OCI-LY1 (cell line): ENCODE measurements around the gene ZGRF1.

Experiments
- H2AFZ ChIP-seq: fragments of 200-600 bp; sonication (generic), shearing (Covaris generic); 2 replicates; pipeline ENCODE4 v1.6.0; 2014; ENCODE audit warnings: antibody characterized with exemption, mild to moderate bottlenecking, low read length
- H3F3A ChIP-seq: fragments of 200-600 bp; sonication (generic), shearing (Covaris generic); 2 replicates; pipeline ENCODE4 v1.6.0; 2014; ENCODE audit warnings: mild to moderate bottlenecking, antibody characterized with exemption, low read length, moderate library complexity; ENCODE audit not compliant: insufficient read depth
- H3K27ac ChIP-seq: fragments of 200-600 bp; sonication (generic); 2 replicates; pipeline ENCODE4 v1.5.1; 2014; ENCODE audit warnings: low read length, mixed run types, mild to moderate bottlenecking, low read depth; ENCODE audit not compliant: poor library complexity, severe bottlenecking
- H3K27me3 ChIP-seq: fragments of 200-600 bp; sonication (generic); 2 replicates; pipeline ENCODE4 v1.6.0; 2014; ENCODE audit warnings: antibody characterized with exemption, mild to moderate bottlenecking, low read length, moderate library complexity; ENCODE audit not compliant: insufficient read depth
- H3K36me3 ChIP-seq: fragments of 200-600 bp; sonication (generic); 2 replicates; pipeline ENCODE4 v1.6.1; 2014; ENCODE audit warnings: mild to moderate bottlenecking, antibody characterized with exemption, low read length, moderate library complexity, mixed read lengths; ENCODE audit not compliant: insufficient read depth
- H3K4me1 ChIP-seq: fragments of 200-600 bp; sonication (generic); 2 replicates; pipeline ENCODE4 v1.5.1; 2014; ENCODE audit warnings: mild to moderate bottlenecking, low read length, moderate library complexity; ENCODE audit not compliant: insufficient read depth, severe bottlenecking
- H3K4me2 ChIP-seq: fragments of 200-600 bp; sonication (generic), shearing (Covaris generic); 2 replicates; pipeline ENCODE4 v1.6.1; 2014; ENCODE audit warnings: low read length
- H3K4me3 ChIP-seq: fragments of 200-600 bp; sonication (generic); 2 replicates; pipeline ENCODE4 v1.5.1; 2014; ENCODE audit warnings: low read length, low read depth, mild to moderate bottlenecking, mixed read lengths; ENCODE audit not compliant: poor library complexity, severe bottlenecking
- H3K79me2 ChIP-seq: fragments of 200-600 bp; shearing (Covaris generic); 2 replicates; pipeline ENCODE4 v1.6.1; 2016; ENCODE audit warnings: mixed run types, low read length, mixed read lengths; ENCODE audit not compliant: insufficient read depth
- H3K9ac ChIP-seq: fragments of 200-600 bp; sonication (generic), shearing (Covaris generic); 2 replicates; pipeline ENCODE4 v1.6.1; 2014; ENCODE audit warnings: mild to moderate bottlenecking, low read length, mixed read lengths
- H3K9me2 ChIP-seq: fragments of 200-600 bp; sonication (generic), shearing (Covaris generic); 2 replicates; pipeline ENCODE4 v1.6.1; 2014; ENCODE audit warnings: low read depth, mild to moderate bottlenecking, low read length, mixed read lengths
- H3K9me3 ChIP-seq: fragments of 200-600 bp; shearing (Covaris generic); 2 replicates; pipeline ENCODE4 v1.6.1; 2014; ENCODE audit warnings: low read length, mixed read lengths
- H4K20me1 ChIP-seq: fragments of 200-600 bp; sonication (generic), shearing (Covaris generic); 2 replicates; pipeline ENCODE4 v1.6.0; 2016; ENCODE audit warnings: mild to moderate bottlenecking, low read length; ENCODE audit not compliant: insufficient read depth
- CTCF ChIP-seq: fragments of 200-600 bp; sonication (generic), shearing (Covaris generic); IDR thresholded peaks from 2 replicates; pipeline ENCODE4 v1.5.1; 2017; ENCODE audit warnings: mild to moderate bottlenecking, antibody characterized with exemption, low read length, moderate library complexity, mixed read lengths
- EZH2 ChIP-seq: fragments of 200-600 bp; sonication (generic), shearing (Covaris generic); IDR thresholded peaks from 2 replicates; pipeline ENCODE4 v1.8.0; 2017; ENCODE audit warnings: borderline replicate concordance, mixed run types, mild to moderate bottlenecking, antibody characterized with exemption, low read length, moderate library complexity, mixed read lengths

The ZGRF1 gene

GRCh38 chr4:112591593-112591992 lies 45.1 kb downstream of the ZGRF1 start:
- no peak for TF ChIP-seq CTCF
- no peak for TF ChIP-seq EZH2
- H3F3A ChIP-seq = peaks cover 2% of the 10 kb centered on the region; the same call in 1 of the 2 replicates
- no peak overlapping the region for H3K9ac ChIP-seq
- H3K4me3 ChIP-seq = no peak overlapping the region
- H3K27me3 ChIP-seq = no peaks in the 10 kb centered on the region
- H3K27ac ChIP-seq = no peak overlapping the region
- H3K4me2 ChIP-seq = no peak overlapping the region
- H2AFZ ChIP-seq = no peak overlapping the region
- H3K4me1 ChIP-seq = no peaks in the 10 kb centered on the region
- no peaks in the 10 kb centered on the region for H3K9me3 ChIP-seq
- H3K36me3 ChIP-seq = peaks cover 11% of the 10 kb centered on the region; the same call in 1 of the 2 replicates
- H3K9me2 ChIP-seq = no peaks in the 10 kb centered on the region
- no peaks in the 10 kb centered on the region for H3K79me2 ChIP-seq
- no peaks in the 10 kb centered on the region for H4K20me1 ChIP-seq

- no peaks in the 10 kb centered on the region for H3K4me1 ChIP-seq
- no peaks in the 10 kb centered on the region for H3K79me2 ChIP-seq
- no peak overlapping the region for H3K4me2 ChIP-seq
- peaks cover 28% of the 10 kb centered on the region for H3K36me3 ChIP-seq
- H2AFZ ChIP-seq = no peak overlapping the region
- no peaks in the 10 kb centered on the region for H3K9me3 ChIP-seq
- H3K27ac ChIP-seq = no peak overlapping the region
- no peak for TF ChIP-seq EZH2
- H3K27me3 ChIP-seq = no peaks in the 10 kb centered on the region
- H3K4me3 ChIP-seq = no peak overlapping the region
- peaks cover 2% of the 10 kb centered on the region; the same call in 1 of the 2 replicates for H3F3A ChIP-seq
- no peaks in the 10 kb centered on the region for H4K20me1 ChIP-seq
- H3K9ac ChIP-seq = no peak overlapping the region
- H3K9me2 ChIP-seq = no peaks in the 10 kb centered on the region
These were observed 47.5 kb downstream of the ZGRF1 start for GRCh38 chr4:112589206-112589605.

GRCh38 chr4:112585977-112586736 lies 50.6 kb downstream of the ZGRF1 start:
- Histone ChIP-seq H2AFZ (no peak overlapping the region), H4K20me1 (no peaks in the 10 kb centered on the region), H3K4me2 (no peak overlapping the region), H3F3A (peaks cover 2% of the 10 kb centered on the region; the same call in 1 of the 2 replicates), H3K27me3 (no peaks in the 10 kb centered on the region), H3K4me3 (no peak overlapping the region), H3K9ac (no peak overlapping the region), H3K36me3 (peaks cover 47% of the 10 kb centered on the region), H3K9me2 (no peaks in the 10 kb centered on the region), H3K4me1 (no peaks in the 10 kb centered on the region), H3K79me2 (no peaks in the 10 kb centered on the region), H3K9me3 (no peaks in the 10 kb centered on the region), H3K27ac (no peak overlapping the region)
- TF ChIP-seq CTCF (no peak), EZH2 (no peak)

GRCh38 chr4:112567536-112567935 lies 69.2 kb downstream of the ZGRF1 start:
- Histone ChIP-seq H3F3A (no peaks in the 10 kb centered on the region), H3K4me2 (no peak overlapping the region), H3K9ac (no peak overlapping the region), H3K27ac (no peak overlapping the region), H3K27me3 (no peaks in the 10 kb centered on the region), H3K36me3 (peaks cover 8% of the 10 kb centered on the region; the same call in 1 of the 2 replicates), H4K20me1 (no peaks in the 10 kb centered on the region), H3K9me3 (no peaks in the 10 kb centered on the region), H3K4me3 (no peak overlapping the region), H3K9me2 (no peaks in the 10 kb centered on the region), H2AFZ (no peak overlapping the region), H3K79me2 (no peaks in the 10 kb centered on the region), H3K4me1 (peaks cover 6% of the 10 kb centered on the region)
- TF ChIP-seq EZH2 (no peak), CTCF (no peak)
